Fibroblast of the aortic adventitia (primary cell): ENCODE data around the gene ABLIM2. TPM values are rescaled to one million over a fixed set of nuclear protein-coding genes. Genes with fewer than 3 reads are reported as not detected.

Experiments used
- DNase-seq: peaks from one replicate; pipeline ENCODE4 v3.0.0-alpha.2; 2010; ENCODE audit warnings: low read depth
- H3K4me3 ChIP-seq: 2 replicates; pipeline ENCODE4 v1.5.1; 2011; ENCODE audit warnings: low read depth, mild to moderate bottlenecking, control low read depth, low read length, moderate library complexity
- total RNA-seq: library from RNA; depleted of rRNA; stranded (reverse); fragments of >200 nt; gene quantifications from 2 replicates; pipeline ENCODE4 v1.2.3, GENCODE V29; 2012; ENCODE audit warnings: low replicate concordance
- TF ChIP-seq, protein P1 (sequence below): IDR thresholded peaks from 2 replicates; pipeline ENCODE4 v1.5.1; 2011; ENCODE audit warnings: mild to moderate bottlenecking, low read length, control low read depth, inconsistent platforms; ENCODE audit not compliant: insufficient read depth

ABLIM2 gene
- total RNA-seq, 1 donor: under 0.01 TPM

GRCh38 chr4:8016527-8016926 is 142.1 kb downstream of the ABLIM2 start:
- DNase-seq: no peak
- TF ChIP-seq, protein P1, sequence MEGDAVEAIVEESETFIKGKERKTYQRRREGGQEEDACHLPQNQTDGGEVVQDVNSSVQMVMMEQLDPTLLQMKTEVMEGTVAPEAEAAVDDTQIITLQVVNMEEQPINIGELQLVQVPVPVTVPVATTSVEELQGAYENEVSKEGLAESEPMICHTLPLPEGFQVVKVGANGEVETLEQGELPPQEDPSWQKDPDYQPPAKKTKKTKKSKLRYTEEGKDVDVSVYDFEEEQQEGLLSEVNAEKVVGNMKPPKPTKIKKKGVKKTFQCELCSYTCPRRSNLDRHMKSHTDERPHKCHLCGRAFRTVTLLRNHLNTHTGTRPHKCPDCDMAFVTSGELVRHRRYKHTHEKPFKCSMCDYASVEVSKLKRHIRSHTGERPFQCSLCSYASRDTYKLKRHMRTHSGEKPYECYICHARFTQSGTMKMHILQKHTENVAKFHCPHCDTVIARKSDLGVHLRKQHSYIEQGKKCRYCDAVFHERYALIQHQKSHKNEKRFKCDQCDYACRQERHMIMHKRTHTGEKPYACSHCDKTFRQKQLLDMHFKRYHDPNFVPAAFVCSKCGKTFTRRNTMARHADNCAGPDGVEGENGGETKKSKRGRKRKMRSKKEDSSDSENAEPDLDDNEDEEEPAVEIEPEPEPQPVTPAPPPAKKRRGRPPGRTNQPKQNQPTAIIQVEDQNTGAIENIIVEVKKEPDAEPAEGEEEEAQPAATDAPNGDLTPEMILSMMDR: no peak
- H3K4me3 ChIP-seq: no peak overlapping the region

DNA sequence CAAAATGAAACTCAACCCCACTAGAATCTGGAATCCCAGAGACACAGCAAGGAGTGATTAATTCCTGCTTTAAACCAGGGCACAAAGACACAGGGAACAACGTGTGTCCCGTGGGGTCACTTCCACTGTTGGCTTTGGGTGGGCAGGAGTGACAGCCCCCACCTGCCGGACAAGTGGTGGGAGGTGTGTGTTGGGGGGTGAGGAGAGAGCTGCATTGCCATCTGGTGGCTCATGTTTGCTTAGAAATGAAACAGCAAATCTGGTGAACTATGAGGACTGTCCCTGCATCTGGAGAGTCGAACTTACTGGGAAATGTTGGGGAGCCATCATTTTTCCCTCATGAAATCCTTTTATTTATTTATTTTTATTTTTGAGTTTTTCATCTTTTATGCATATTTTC is 143.1 kb downstream of the ABLIM2 start:
- TF ChIP-seq, protein P1: peak; percentile 50
- H3K4me3 ChIP-seq: peak overlapping the region; percentile 44
- DNase-seq: peak; percentile 40

DNA sequence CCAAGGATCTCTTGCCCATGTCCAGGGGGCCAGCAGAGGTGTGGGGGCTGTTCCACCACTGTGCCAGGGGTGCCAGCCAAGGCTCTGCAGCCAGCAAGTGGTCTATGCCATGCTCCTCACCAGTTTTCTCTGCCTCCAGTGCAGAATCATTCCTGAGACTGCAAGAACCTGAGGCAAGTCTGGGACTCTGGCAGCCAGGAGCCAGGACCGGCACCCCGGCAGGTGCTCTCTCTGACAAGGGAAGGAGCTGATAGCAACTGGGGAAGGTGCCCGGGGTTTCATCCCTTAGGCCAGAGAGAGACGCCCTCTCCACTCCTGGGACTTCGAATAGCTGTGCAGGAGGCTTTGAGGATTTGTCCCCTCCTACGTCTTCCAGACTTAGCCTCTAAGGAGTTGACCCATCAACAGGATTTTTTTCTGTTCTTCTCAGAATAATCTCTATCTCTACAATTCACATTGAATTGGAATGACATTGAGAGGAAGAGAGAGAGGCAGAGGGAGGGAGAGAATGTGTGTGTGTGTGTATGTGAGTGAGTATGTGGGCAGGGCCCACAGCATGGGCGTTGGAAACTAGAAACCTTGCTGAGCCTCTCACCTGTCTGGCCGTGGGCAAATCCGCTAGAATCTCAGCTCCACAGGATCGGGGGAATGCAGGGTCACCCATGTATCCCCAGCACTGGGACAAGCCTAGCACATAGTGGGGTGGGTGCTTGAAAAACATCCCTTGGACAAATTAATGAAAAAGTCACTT is 144.5 kb downstream of the ABLIM2 start:
- no peak overlapping the region for H3K4me3 ChIP-seq
- DNase-seq: no peak
- TF ChIP-seq, protein P1: no peak

DNA sequence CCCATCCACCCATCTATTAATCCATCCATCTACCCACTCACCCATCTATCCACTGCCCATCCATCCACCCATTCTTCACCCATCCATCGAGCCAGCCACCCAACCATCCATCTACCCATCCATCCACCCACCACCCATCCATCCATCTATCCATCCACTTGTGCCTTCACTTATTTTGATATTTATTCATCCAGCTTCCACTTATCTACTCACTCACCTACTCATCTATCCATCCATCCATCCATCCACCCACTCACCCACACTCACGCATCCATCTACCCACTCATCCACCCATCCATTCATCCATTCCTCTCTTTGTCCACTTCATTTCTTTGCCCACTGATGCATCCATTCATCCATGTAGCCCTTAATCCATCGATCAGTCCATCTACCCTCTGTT is 146.1 kb downstream of the ABLIM2 start:
- no peak overlapping the region for H3K4me3 ChIP-seq
- TF ChIP-seq, protein P1: no peak
- no peak for DNase-seq

DNA sequence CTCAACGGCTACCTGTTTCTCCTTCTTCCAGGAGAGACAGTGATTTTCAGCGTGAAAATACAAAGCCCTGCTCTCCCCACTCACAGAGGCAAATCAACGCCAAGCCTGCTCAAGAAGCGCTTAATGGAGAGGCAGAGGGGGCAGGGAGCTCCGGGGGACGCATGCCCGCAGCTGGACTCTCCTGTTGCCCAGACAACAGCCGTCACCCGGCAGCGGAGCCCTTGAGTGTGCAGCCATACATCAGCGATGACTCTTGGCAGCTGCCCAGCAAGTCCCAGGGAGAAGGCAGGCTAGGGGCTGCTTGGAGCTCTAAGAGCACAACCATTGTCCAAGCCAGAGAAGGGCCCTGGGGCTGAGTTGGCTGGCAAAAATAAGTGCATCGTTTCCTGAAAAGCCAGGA is 148.0 kb downstream of the ABLIM2 start:
- no peak for DNase-seq

DNA sequence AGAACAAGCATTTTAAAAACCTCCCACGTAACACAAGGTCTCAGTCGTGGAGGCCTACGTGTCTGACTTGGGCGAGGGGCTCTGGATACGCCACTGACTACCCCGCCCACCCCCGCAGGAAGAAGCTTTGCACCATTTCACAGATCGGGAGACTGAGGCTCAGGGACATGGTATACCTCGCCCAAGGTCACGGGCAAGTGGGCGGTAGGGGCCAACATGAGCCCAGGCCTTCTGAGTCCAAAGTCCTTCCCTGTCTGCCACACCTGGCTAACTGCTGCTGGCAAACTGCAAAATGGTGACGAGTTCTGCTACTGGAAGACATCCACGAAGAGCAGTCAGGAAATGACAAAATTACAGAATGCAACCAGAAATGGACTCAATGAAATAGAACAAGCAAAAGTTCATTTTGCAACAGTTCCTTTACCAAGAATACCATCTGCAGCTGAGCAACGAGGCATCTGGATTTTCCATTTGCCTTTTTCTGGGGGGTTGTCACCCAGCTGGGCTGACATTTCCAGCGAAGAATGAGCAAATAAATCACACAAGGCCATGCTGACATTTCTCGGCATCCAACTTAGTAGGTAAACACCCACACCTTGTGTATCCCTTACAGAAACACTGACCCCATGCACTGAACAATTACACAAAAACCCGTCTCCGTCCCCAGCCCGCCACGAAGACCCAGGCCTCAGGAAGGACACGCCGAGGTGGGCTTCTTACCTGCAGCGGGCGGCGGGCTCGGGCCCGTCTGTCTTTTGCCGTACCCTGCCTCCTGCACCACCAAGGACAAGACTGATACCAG is 148.7 kb downstream of the ABLIM2 start:
- DNase-seq: no peak
- TF ChIP-seq, protein P1: no peak
- H3K4me3 ChIP-seq: no peak overlapping the region

More for the DNA sequence above, 148.0 kb downstream of the ABLIM2 start:
- H3K4me3 ChIP-seq: no peak overlapping the region
- TF ChIP-seq, protein P1: no peak
